Urinary bladder (tissue), 4 donors: ENCODE data around the gene VGLL2. TPM values are rescaled to one million over a fixed set of nuclear protein-coding genes. Genes with fewer than 3 reads are reported as not detected.
A peak's percentile ranks its signal among the peaks of the same experiment; 100 is the strongest.

Experiments used
- DNase-seq: peaks from one replicate; pipeline ENCODE4 v3.0.0-alpha.2; 2015; ENCODE audit errors: extremely low spot score
- H3K27ac ChIP-seq: one replicate; pipeline ENCODE4 v1.5.1; 2013; ENCODE audit warnings: low read depth, mild to moderate bottlenecking, moderate library complexity
- H3K36me3 ChIP-seq: one replicate; pipeline ENCODE4 v1.6.1; 2013; ENCODE audit warnings: mild to moderate bottlenecking, moderate library complexity; ENCODE audit not compliant: insufficient read depth
- H3K4me1 ChIP-seq: one replicate; pipeline ENCODE4 v1.6.1; 2013; ENCODE audit warnings: mild to moderate bottlenecking, moderate library complexity; ENCODE audit not compliant: insufficient read depth
- H3K4me3 ChIP-seq: one replicate; pipeline ENCODE4 v1.5.1; 2013; ENCODE audit warnings: low read depth, low read length
- WGBS: extraction: QIAGEN DNeasy Blood & Tissue Kit; methylation state at CpG from one replicate; pipeline ENCODE4 v1.1.7; 2013; 5-methylcytosine and 5-hydroxymethylcytosine counted together
- polyA plus RNA-seq: library from polyadenylated mRNA; stranded (reverse); fragments of 200-250 nt; gene quantifications from one replicate; pipeline ENCODE4 v1.2.3, GENCODE V29; 2013
- total RNA-seq: library from RNA; depleted of rRNA; stranded (reverse); fragments of >200 nt; gene quantifications from one replicate; pipeline ENCODE4 v1.2.3, GENCODE V29; 2014
- donor health status: healthy with polysubstance abuse.
- donor health status: healthy.

Gene VGLL2
- total and polyA plus RNA-seq, 2 donors, result 0.11 TPM; not detected in 1

- H3K4me1 ChIP-seq, result no peaks in the 10 kb centered on the region
- no peak overlapping the region for H3K27ac ChIP-seq
- WGBS, result 33% methylated on average over 8 of the region's 8 CpGs
- no peak for DNase-seq
- H3K4me3 ChIP-seq, result no peak overlapping the region
- no peaks in the 10 kb centered on the region for H3K36me3 ChIP-seq
These were observed 2.6 kb upstream of the VGLL2 start for GRCh38 chr6:117262799-117263198.

GRCh38 chr6:117263353-117263927 lies 1.9 kb upstream of the VGLL2 start:
- no peak overlapping the region for H3K4me3 ChIP-seq
- 7% methylated on average over 27 of the region's 27 CpGs for WGBS
- H3K27ac ChIP-seq, result no peak overlapping the region
- H3K4me1 ChIP-seq, result no peaks in the 10 kb centered on the region
- H3K36me3 ChIP-seq, result no peaks in the 10 kb centered on the region
- DNase-seq, result no peak

GRCh38 chr6:117264369-117264691 lies 1.0 kb upstream of the VGLL2 start:
- peak overlapping the region; percentile 50 for H3K4me3 ChIP-seq
- no peak for DNase-seq
- no peaks in the 10 kb centered on the region for H3K4me1 ChIP-seq
- no peaks in the 10 kb centered on the region for H3K36me3 ChIP-seq
- no peak overlapping the region for H3K27ac ChIP-seq
- WGBS, result 4% methylated on average over 8 of the region's 8 CpGs

- 1% methylated on average over 39 of the region's 39 CpGs for WGBS
- DNase-seq, result no peak
- Histone ChIP-seq H3K36me3 (no peaks in the 10 kb centered on the region), H3K4me1 (no peaks in the 10 kb centered on the region), H3K4me3 (peak overlapping the region; percentile 50), H3K27ac (no peak overlapping the region)
These were observed 507 bp upstream of the VGLL2 start for GRCh38 chr6:117264692-117265409.

- 9% methylated on average over 16 of the region's 16 CpGs for WGBS
These were observed 1.1 kb downstream of the VGLL2 start for GRCh38 chr6:117266257-117267053.

GRCh38 chr6:117267054-117267347 lies 1.6 kb downstream of the VGLL2 start:
- Histone ChIP-seq H3K4me3 (no peak overlapping the region), H3K36me3 (no peaks in the 10 kb centered on the region), H3K27ac (no peak overlapping the region), H3K4me1 (peaks cover 2% of the 10 kb centered on the region)
- DNase-seq, result no peak
- 20% methylated on average over 5 of the region's 5 CpGs for WGBS

More at GRCh38 chr6:117266257-117267053, 1.1 kb downstream of the VGLL2 start:
- DNase-seq, result no peak
- Histone ChIP-seq H3K27ac (no peak overlapping the region), H3K36me3 (no peaks in the 10 kb centered on the region), H3K4me1 (peaks cover 2% of the 10 kb centered on the region), H3K4me3 (peak overlapping the region; percentile 50)

- no peak for DNase-seq
- 9% methylated on average over 11 of the region's 11 CpGs for WGBS
- Histone ChIP-seq H3K36me3 (no peaks in the 10 kb centered on the region), H3K4me1 (peaks cover 2% of the 10 kb centered on the region), H3K27ac (no peak overlapping the region), H3K4me3 (no peak overlapping the region)
These were observed 2.6 kb downstream of the VGLL2 start for GRCh38 chr6:117267766-117268534.

- H3K4me3 ChIP-seq, result no peak overlapping the region
- no peaks in the 10 kb centered on the region for H3K36me3 ChIP-seq
- 9% methylated on average over 1 of the region's 1 CpG for WGBS
- DNase-seq, result no peak
- H3K27ac ChIP-seq, result no peak overlapping the region
- H3K4me1 ChIP-seq, result peaks cover 2% of the 10 kb centered on the region
These were observed 3.6 kb downstream of the VGLL2 start for GRCh38 chr6:117268924-117269323.

- peaks cover 2% of the 10 kb centered on the region for H3K4me1 ChIP-seq
- 5% methylated on average over 8 of the region's 8 CpGs for WGBS
These were observed 4.3 kb downstream of the VGLL2 start for GRCh38 chr6:117269638-117270054.

GRCh38 chr6:117270055-117270842 lies 4.9 kb downstream of the VGLL2 start:
- 1% methylated on average over 74 of the region's 74 CpGs for WGBS
- Histone ChIP-seq H3K4me1 (peaks cover 2% of the 10 kb centered on the region), H3K27ac (no peak overlapping the region), H3K4me3 (peak overlapping the region; percentile 33), H3K36me3 (no peaks in the 10 kb centered on the region)
- DNase-seq, result no peak

More at GRCh38 chr6:117269638-117270054, 4.3 kb downstream of the VGLL2 start:
- Histone ChIP-seq H3K4me3 (no peak overlapping the region), H3K27ac (no peak overlapping the region), H3K36me3 (no peaks in the 10 kb centered on the region)
- no peak for DNase-seq

GRCh38 chr6:117270843-117271507 lies 5.6 kb downstream of the VGLL2 start:
- Histone ChIP-seq H3K4me1 (peaks cover 2% of the 10 kb centered on the region), H3K36me3 (no peaks in the 10 kb centered on the region), H3K27ac (no peak overlapping the region), H3K4me3 (peak overlapping the region; percentile 33)
- 2% methylated on average over 48 of the region's 48 CpGs for WGBS
- no peak for DNase-seq

GRCh38 chr6:117272032-117272866 lies 6.9 kb downstream of the VGLL2 start:
- DNase-seq, result no peak
- 10% methylated on average over 8 of the region's 8 CpGs for WGBS
- H3K4me1 ChIP-seq, result peaks cover 2% of the 10 kb centered on the region
- no peaks in the 10 kb centered on the region for H3K36me3 ChIP-seq
- H3K27ac ChIP-seq, result no peak overlapping the region
- H3K4me3 ChIP-seq, result no peak overlapping the region
